CD4-positive, alpha-beta T cell treated with Interleukin-12 subunit alpha and Interleukin-12 subunit beta, for 1 hour (primary cell): Measurements from ENCODE around the gene EPB41.

Experiments used
- DNase-seq: peaks from one replicate; pipeline ENCODE4 v3.0.0-alpha.2; 2020

EPB41 gene

GRCh38 chr1:28891256-28891655, 23.1 kb upstream of the EPB41 start:
- no peak for DNase-seq

GRCh38 chr1:28893403-28894102, 20.8 kb upstream of the EPB41 start:
- peak; percentile 33 for DNase-seq

GRCh38 chr1:28894785-28895184, 19.6 kb upstream of the EPB41 start:
- DNase-seq = no peak

- DNase-seq = no peak
Measured at GRCh38 chr1:28895896-28896608, 18.3 kb upstream of the EPB41 start.

GRCh38 chr1:28896609-28896986, 17.8 kb upstream of the EPB41 start:
- no peak for DNase-seq

- DNase-seq = no peak
Measured at GRCh38 chr1:28897789-28898188, 16.6 kb upstream of the EPB41 start.

- no peak for DNase-seq
Measured at GRCh38 chr1:28898405-28898881, 15.9 kb upstream of the EPB41 start.

- no peak for DNase-seq
Measured at GRCh38 chr1:28899267-28899666, 15.1 kb upstream of the EPB41 start.

- DNase-seq = no peak
Measured at GRCh38 chr1:28900562-28900961, 13.8 kb upstream of the EPB41 start.

- DNase-seq = no peak
Measured at GRCh38 chr1:28902738-28903137, 11.6 kb upstream of the EPB41 start.

GRCh38 chr1:28905921-28906666, 8.3 kb upstream of the EPB41 start:
- no peak for DNase-seq

- no peak for DNase-seq
Measured at GRCh38 chr1:28909198-28909597, 5.2 kb upstream of the EPB41 start.

GRCh38 chr1:28910379-28911115, 3.8 kb upstream of the EPB41 start:
- no peak for DNase-seq

- no peak for DNase-seq
Measured at GRCh38 chr1:28913786-28914227, 562 bp upstream of the EPB41 start.

GRCh38 chr1:28915031-28915895, 894 bp downstream of the EPB41 start:
- peak; percentile 45 for DNase-seq

GRCh38 chr1:28917757-28918118, 3.4 kb downstream of the EPB41 start:
- DNase-seq = no peak

GRCh38 chr1:28921286-28921869, 7.0 kb downstream of the EPB41 start:
- no peak for DNase-seq

GRCh38 chr1:28925350-28925891, 11.1 kb downstream of the EPB41 start:
- DNase-seq = no peak

- peak; percentile 85 for DNase-seq
Measured at GRCh38 chr1:28926629-28927265, 12.4 kb downstream of the EPB41 start.

- DNase-seq = no peak
Measured at GRCh38 chr1:28927266-28927647, 12.9 kb downstream of the EPB41 start.
